ENCODE results near the gene CHL1.

- TF ChIP-seq CTCF (IDR thresholded peaks at IDR 0.05) (no peak), POLR2A (IDR thresholded peaks at IDR 0.05) (no peak), POLR2AphosphoS5 (IDR thresholded peaks at IDR 0.05) (no peak), EP300 (IDR thresholded peaks at IDR 0.05) (no peak)
These were observed 84.1 kb downstream of the CHL1 start for GRCh38 chr3:280681-281080.

All from stomach (tissue), 4 donors.